ENCODE measurements around the gene TMEM269. TPM values are rescaled to one million over a fixed set of nuclear protein-coding genes. Genes with fewer than 3 reads are reported as not detected.

Gene TMEM269
- total RNA-seq, 1 experiment from 2014 or later = 0.68 TPM

- no peak for TF ChIP-seq CTCF (IDR thresholded peaks at IDR 0.05; ENCODE audit: insufficient read depth in 1 of 2, low read depth in 1 of 2, low read length in 1 of 2, severe bottlenecking in 1 of 2, unreplicated experiment in 1 of 2)
- Mint-ChIP-seq H3K27ac (ENCODE audit: unreplicated experiment) (no peak overlapping the region), H3K4me3 (ENCODE audit: unreplicated experiment) (no peak overlapping the region), H3K9me3 (ENCODE audit: unreplicated experiment) (no peaks in the 10 kb centered on the region), H3K36me3 (ENCODE audit: insufficient read depth, unreplicated experiment) (peaks cover 15% of the 10 kb centered on the region), H3K27me3 (ENCODE audit: insufficient read depth, unreplicated experiment) (no peaks in the 10 kb centered on the region), H3K4me1 (ENCODE audit: low read depth, unreplicated experiment) (no peaks in the 10 kb centered on the region)
- no peak for DNase-seq
- Histone ChIP-seq H3K4me3 (ENCODE audit: low read depth, low read length) (no peak overlapping the region), H3K27me3 (replicated peaks; ENCODE audit: control insufficient read depth, insufficient read depth, low read length) (no peaks in the 10 kb centered on the region), H3K9me3 (no peaks in the 10 kb centered on the region), H3K36me3 (ENCODE audit: control insufficient read depth, insufficient read depth, low read length) (no peaks in the 10 kb centered on the region), H3K4me1 (no peaks in the 10 kb centered on the region)
- CTCF ChIA-PET = no interaction called here
- no TSS peak for BruUV-seq (replicated peaks)
- intact Hi-C loops (cut with micrococcal nuclease; ENCODE audit: unreplicated experiment) = no loop called here
- POLR2A ChIA-PET = interaction anchor here (0.6 kb wide), 1 partner anchor 86 kb away, joined by 11 read pairs; no protein-coding TSS in a partner anchor
These were observed 3.2 kb downstream of the TMEM269 start for GRCh38 chr1:42788021-42788420.

GRCh38 chr1:42793824-42794223, 9.0 kb downstream of the TMEM269 start:
- no TSS peak for BruUV-seq (replicated peaks)
- intact Hi-C loops (cut with micrococcal nuclease; ENCODE audit: unreplicated experiment) = no loop called here
- no peaks in the 10 kb centered on the region for H3K27me3 Mint-ChIP-seq (ENCODE audit: insufficient read depth, unreplicated experiment)

GRCh38 chr1:42797414-42797813, 12.6 kb downstream of the TMEM269 start:
- no peaks in the 10 kb centered on the region for H3K9me3 Mint-ChIP-seq (ENCODE audit: unreplicated experiment)
- ChIA-PET CTCF (no interaction called here), POLR2A (no interaction called here)
- H3K36me3 ChIP-seq (ENCODE audit: control insufficient read depth, insufficient read depth, low read length) = no peaks in the 10 kb centered on the region
- TF ChIP-seq CTCF (IDR thresholded peaks at IDR 0.05; ENCODE audit: insufficient read depth in 1 of 2, low read depth in 1 of 2, low read length in 1 of 2, severe bottlenecking in 1 of 2, unreplicated experiment in 1 of 2) = no peak
- BruUV-seq (replicated peaks) = no TSS peak
- H3K4me3 ChIP-seq (ENCODE audit: low read depth, low read length) = no peak overlapping the region
- H3K27me3 ChIP-seq (replicated peaks; ENCODE audit: control insufficient read depth, insufficient read depth, low read length) = no peaks in the 10 kb centered on the region
- no peaks in the 10 kb centered on the region for H3K36me3 Mint-ChIP-seq (ENCODE audit: insufficient read depth, unreplicated experiment)
- no peak overlapping the region for H3K27ac Mint-ChIP-seq (ENCODE audit: unreplicated experiment)
- no peak for DNase-seq
- H3K27me3 Mint-ChIP-seq (ENCODE audit: insufficient read depth, unreplicated experiment) = no peaks in the 10 kb centered on the region
- no peak overlapping the region for H3K4me3 Mint-ChIP-seq (ENCODE audit: unreplicated experiment)
- intact Hi-C loops (cut with micrococcal nuclease; ENCODE audit: unreplicated experiment) = no loop called here
- no peaks in the 10 kb centered on the region for H3K4me1 ChIP-seq
- H3K4me1 Mint-ChIP-seq (ENCODE audit: low read depth, unreplicated experiment) = no peaks in the 10 kb centered on the region
- H3K9me3 ChIP-seq = no peaks in the 10 kb centered on the region

More at GRCh38 chr1:42793824-42794223, 9.0 kb downstream of the TMEM269 start:
- H3K27ac Mint-ChIP-seq (ENCODE audit: unreplicated experiment) = no peak overlapping the region
- POLR2A ChIA-PET = no interaction called here
- H3K9me3 Mint-ChIP-seq (ENCODE audit: unreplicated experiment) = no peaks in the 10 kb centered on the region
- H3K36me3 Mint-ChIP-seq (ENCODE audit: insufficient read depth, unreplicated experiment) = no peaks in the 10 kb centered on the region
- no peak overlapping the region for H3K4me3 ChIP-seq (ENCODE audit: low read depth, low read length)
- no peak for DNase-seq
- no peaks in the 10 kb centered on the region for H3K27me3 ChIP-seq (replicated peaks; ENCODE audit: control insufficient read depth, insufficient read depth, low read length)
- no peaks in the 10 kb centered on the region for H3K4me1 Mint-ChIP-seq (ENCODE audit: low read depth, unreplicated experiment)
- H3K4me1 ChIP-seq = no peaks in the 10 kb centered on the region
- CTCF ChIA-PET = interaction anchor here (0.6 kb wide), 1 partner anchor 41 kb away, joined by 3 read pairs; no protein-coding TSS in a partner anchor
- no peak for TF ChIP-seq CTCF (IDR thresholded peaks at IDR 0.05; ENCODE audit: insufficient read depth in 1 of 2, low read depth in 1 of 2, low read length in 1 of 2, severe bottlenecking in 1 of 2, unreplicated experiment in 1 of 2)
- no peaks in the 10 kb centered on the region for H3K9me3 ChIP-seq
- H3K4me3 Mint-ChIP-seq (ENCODE audit: unreplicated experiment) = no peak overlapping the region
- no peaks in the 10 kb centered on the region for H3K36me3 ChIP-seq (ENCODE audit: control insufficient read depth, insufficient read depth, low read length)

All from Caco-2 (cell line).